ENCODE measurements around the gene IL6ST. TPM values are rescaled to one million over a fixed set of nuclear protein-coding genes. Genes with fewer than 3 reads are reported as not detected.
A peak's percentile ranks its signal among the peaks of the same experiment; 100 is the strongest.

The IL6ST gene
- total RNA-seq, 1 donor from 2014 or later: 197 TPM

DNA sequence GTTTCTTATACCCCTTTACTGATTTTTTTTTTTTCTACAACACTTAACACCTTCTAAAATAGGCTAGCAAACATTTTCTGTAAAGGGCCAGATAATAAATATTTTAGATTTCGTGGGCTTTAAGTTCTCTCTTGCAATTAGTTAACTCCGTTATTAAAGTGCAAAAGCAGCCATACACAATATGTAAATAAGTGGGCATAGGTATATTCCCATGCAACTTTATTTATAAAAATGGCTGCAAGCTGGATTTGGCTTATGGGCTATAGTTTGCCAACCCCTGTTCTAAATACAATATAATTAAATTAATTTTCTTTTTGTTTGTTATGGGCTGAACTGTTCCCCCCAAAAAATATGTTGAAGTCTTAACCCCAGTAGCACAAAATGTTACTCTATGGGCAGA lies 10.8 kb downstream of the IL6ST start:
- Mint-ChIP-seq H3K4me3 (ENCODE audit: unreplicated experiment) (no peak overlapping the region), H3K36me3 (ENCODE audit: unreplicated experiment) (peaks cover 12% of the 10 kb centered on the region), H3K27me3 (ENCODE audit: unreplicated experiment) (no peaks in the 10 kb centered on the region), H3K27ac (ENCODE audit: unreplicated experiment) (no peak overlapping the region), H3K9me3 (ENCODE audit: unreplicated experiment) (peaks cover 4% of the 10 kb centered on the region), H3K4me1 (ENCODE audit: unreplicated experiment) (peaks cover 3% of the 10 kb centered on the region)
- no peak for TF ChIP-seq CTCF (IDR thresholded peaks at IDR 0.05)
- no peak for DNase-seq (ENCODE audit: extremely low spot score, unreplicated experiment)

- H3K4me3 Mint-ChIP-seq (ENCODE audit: unreplicated experiment): no peak overlapping the region
- H3K27ac Mint-ChIP-seq (ENCODE audit: unreplicated experiment): peak overlapping the region; percentile 28
- no peaks in the 10 kb centered on the region for H3K27me3 Mint-ChIP-seq (ENCODE audit: unreplicated experiment)
- peaks cover 4% of the 10 kb centered on the region for H3K9me3 Mint-ChIP-seq (ENCODE audit: unreplicated experiment)
- TF ChIP-seq CTCF (IDR thresholded peaks at IDR 0.05): peak; percentile 41
- H3K4me1 Mint-ChIP-seq (ENCODE audit: unreplicated experiment): peaks cover 3% of the 10 kb centered on the region
- no peak for DNase-seq (ENCODE audit: extremely low spot score, unreplicated experiment)
- peaks cover 14% of the 10 kb centered on the region for H3K36me3 Mint-ChIP-seq (ENCODE audit: unreplicated experiment)
Measured at GRCh38 chr5:55982957-55983381, 11.8 kb downstream of the IL6ST start.

- Mint-ChIP-seq H3K4me1 (ENCODE audit: unreplicated experiment) (peaks cover 17% of the 10 kb centered on the region), H3K36me3 (ENCODE audit: unreplicated experiment) (peaks cover 24% of the 10 kb centered on the region), H3K27ac (ENCODE audit: unreplicated experiment) (no peak overlapping the region), H3K4me3 (ENCODE audit: unreplicated experiment) (no peak overlapping the region), H3K9me3 (ENCODE audit: unreplicated experiment) (no peaks in the 10 kb centered on the region), H3K27me3 (ENCODE audit: unreplicated experiment) (no peaks in the 10 kb centered on the region)
- TF ChIP-seq CTCF (IDR thresholded peaks at IDR 0.05): no peak
- DNase-seq (ENCODE audit: extremely low spot score, unreplicated experiment): no peak
Measured at GRCh38 chr5:55973296-55973695, 21.5 kb downstream of the IL6ST start.

- no peak for TF ChIP-seq CTCF (IDR thresholded peaks at IDR 0.05)
- Mint-ChIP-seq H3K9me3 (ENCODE audit: unreplicated experiment) (no peaks in the 10 kb centered on the region), H3K36me3 (ENCODE audit: unreplicated experiment) (peaks cover 35% of the 10 kb centered on the region), H3K27me3 (ENCODE audit: unreplicated experiment) (no peaks in the 10 kb centered on the region), H3K4me1 (ENCODE audit: unreplicated experiment) (peaks cover 19% of the 10 kb centered on the region), H3K27ac (ENCODE audit: unreplicated experiment) (peak overlapping the region; percentile 49), H3K4me3 (ENCODE audit: unreplicated experiment) (no peak overlapping the region)
- no peak for DNase-seq (ENCODE audit: extremely low spot score, unreplicated experiment)
Measured at GRCh38 chr5:55969956-55970355, 24.8 kb downstream of the IL6ST start.

GRCh38 chr5:55966284-55966683 lies 28.5 kb downstream of the IL6ST start:
- Mint-ChIP-seq H3K4me3 (ENCODE audit: unreplicated experiment) (no peak overlapping the region), H3K9me3 (ENCODE audit: unreplicated experiment) (no peaks in the 10 kb centered on the region), H3K4me1 (ENCODE audit: unreplicated experiment) (peaks cover 17% of the 10 kb centered on the region), H3K27ac (ENCODE audit: unreplicated experiment) (no peak overlapping the region), H3K36me3 (ENCODE audit: unreplicated experiment) (peaks cover 41% of the 10 kb centered on the region), H3K27me3 (ENCODE audit: unreplicated experiment) (no peaks in the 10 kb centered on the region)
- TF ChIP-seq CTCF (IDR thresholded peaks at IDR 0.05): no peak
- DNase-seq (ENCODE audit: extremely low spot score, unreplicated experiment): no peak

Data from osteocyte (in vitro differentiated cells).